ENCODE results near the gene ELMO2. TPM values are rescaled to one million over a fixed set of nuclear protein-coding genes. Genes with fewer than 3 reads are reported as not detected.

The ELMO2 gene
- total RNA-seq, 6 donors from 2014 or later: 36.4 to 103 (median 46.3) TPM

DNA sequence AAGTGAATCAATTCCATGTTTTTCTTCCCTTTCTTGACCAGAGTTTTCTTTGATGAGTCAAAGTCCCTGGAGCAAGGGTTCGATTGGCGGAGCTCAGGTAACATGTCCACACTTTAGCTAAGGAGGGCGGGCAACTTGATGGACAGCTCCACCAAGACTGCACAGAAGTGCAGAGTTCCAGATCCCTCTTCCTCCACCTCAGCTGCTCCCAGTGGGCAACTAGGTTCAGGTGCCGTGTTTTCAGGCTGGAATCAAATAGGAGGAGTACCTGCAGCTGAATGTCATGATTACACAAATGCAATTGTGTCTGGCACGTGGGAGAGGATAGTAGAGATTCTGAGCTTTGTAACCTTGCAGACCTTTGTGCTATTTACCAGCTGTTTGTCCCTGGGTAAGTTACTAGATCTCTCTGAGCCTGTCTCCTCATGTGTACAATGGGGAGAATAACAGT, 1.9 kb upstream of the ELMO2 start:
- Histone ChIP-seq H3K4me1 (peaks cover 23 to 41% (median 31%) of the 10 kb centered on the region in 4 donors), H3K27me3 (no peaks in the 10 kb centered on the region), H3K4me3 (no peak overlapping the region), H3K36me3 (no peaks in the 10 kb centered on the region), H3K27ac (no peak overlapping the region), H3K9me3 (no peaks in the 10 kb centered on the region)
- ATAC-seq (ENCODE audit: low FRiP score in 2 of 2) (no peak), DNase-seq (no peak)
- 84 to 86% methylated on average over 5 of the region's 5 CpGs for WGBS, 2 donors
- no peak for TF ChIP-seq EP300 (IDR thresholded peaks at IDR 0.05)
- no peak for TF ChIP-seq POLR2AphosphoS5 (IDR thresholded peaks at IDR 0.05)
- TF ChIP-seq POLR2A (IDR thresholded peaks at IDR 0.05): no peak
- TF ChIP-seq, protein P1, sequence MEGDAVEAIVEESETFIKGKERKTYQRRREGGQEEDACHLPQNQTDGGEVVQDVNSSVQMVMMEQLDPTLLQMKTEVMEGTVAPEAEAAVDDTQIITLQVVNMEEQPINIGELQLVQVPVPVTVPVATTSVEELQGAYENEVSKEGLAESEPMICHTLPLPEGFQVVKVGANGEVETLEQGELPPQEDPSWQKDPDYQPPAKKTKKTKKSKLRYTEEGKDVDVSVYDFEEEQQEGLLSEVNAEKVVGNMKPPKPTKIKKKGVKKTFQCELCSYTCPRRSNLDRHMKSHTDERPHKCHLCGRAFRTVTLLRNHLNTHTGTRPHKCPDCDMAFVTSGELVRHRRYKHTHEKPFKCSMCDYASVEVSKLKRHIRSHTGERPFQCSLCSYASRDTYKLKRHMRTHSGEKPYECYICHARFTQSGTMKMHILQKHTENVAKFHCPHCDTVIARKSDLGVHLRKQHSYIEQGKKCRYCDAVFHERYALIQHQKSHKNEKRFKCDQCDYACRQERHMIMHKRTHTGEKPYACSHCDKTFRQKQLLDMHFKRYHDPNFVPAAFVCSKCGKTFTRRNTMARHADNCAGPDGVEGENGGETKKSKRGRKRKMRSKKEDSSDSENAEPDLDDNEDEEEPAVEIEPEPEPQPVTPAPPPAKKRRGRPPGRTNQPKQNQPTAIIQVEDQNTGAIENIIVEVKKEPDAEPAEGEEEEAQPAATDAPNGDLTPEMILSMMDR (IDR thresholded peaks at IDR 0.05): no peak

DNA sequence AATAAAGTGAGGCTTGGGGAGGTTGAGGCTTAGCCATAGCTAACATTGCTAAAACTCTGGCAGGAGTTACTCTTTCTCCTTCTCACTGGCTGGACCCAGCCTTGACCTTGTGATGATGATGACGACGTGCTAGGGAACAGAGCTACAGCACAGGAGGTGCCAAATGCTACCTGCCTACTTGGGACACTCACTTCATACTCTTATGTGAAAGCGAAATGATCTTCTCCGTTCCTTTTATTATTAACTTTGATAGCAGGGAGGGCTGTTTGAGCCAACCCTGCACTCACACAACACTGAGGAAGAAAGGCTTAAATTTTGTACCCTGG, 1.2 kb upstream of the ELMO2 start:
- H3K36me3 ChIP-seq: no peaks in the 10 kb centered on the region
- no peak for ATAC-seq (ENCODE audit: low FRiP score in 2 of 2)
- no peaks in the 10 kb centered on the region for H3K9me3 ChIP-seq
- peaks cover 30 to 48% (median 38%) of the 10 kb centered on the region in 4 donors for H3K4me1 ChIP-seq
- DNase-seq: no peak
- no peak overlapping the region for H3K4me3 ChIP-seq
- no peak for TF ChIP-seq POLR2AphosphoS5 (IDR thresholded peaks at IDR 0.05)
- TF ChIP-seq, protein P1 (IDR thresholded peaks at IDR 0.05): no peak
- no peak for TF ChIP-seq EP300 (IDR thresholded peaks at IDR 0.05)
- no peak for TF ChIP-seq POLR2A (IDR thresholded peaks at IDR 0.05)
- H3K27me3 ChIP-seq: no peaks in the 10 kb centered on the region
- H3K27ac ChIP-seq: peak overlapping the region in 1 of 4 donors; percentile 97
- WGBS, 2 donors: 83 to 87% methylated on average over 4 of the region's 4 CpGs

DNA sequence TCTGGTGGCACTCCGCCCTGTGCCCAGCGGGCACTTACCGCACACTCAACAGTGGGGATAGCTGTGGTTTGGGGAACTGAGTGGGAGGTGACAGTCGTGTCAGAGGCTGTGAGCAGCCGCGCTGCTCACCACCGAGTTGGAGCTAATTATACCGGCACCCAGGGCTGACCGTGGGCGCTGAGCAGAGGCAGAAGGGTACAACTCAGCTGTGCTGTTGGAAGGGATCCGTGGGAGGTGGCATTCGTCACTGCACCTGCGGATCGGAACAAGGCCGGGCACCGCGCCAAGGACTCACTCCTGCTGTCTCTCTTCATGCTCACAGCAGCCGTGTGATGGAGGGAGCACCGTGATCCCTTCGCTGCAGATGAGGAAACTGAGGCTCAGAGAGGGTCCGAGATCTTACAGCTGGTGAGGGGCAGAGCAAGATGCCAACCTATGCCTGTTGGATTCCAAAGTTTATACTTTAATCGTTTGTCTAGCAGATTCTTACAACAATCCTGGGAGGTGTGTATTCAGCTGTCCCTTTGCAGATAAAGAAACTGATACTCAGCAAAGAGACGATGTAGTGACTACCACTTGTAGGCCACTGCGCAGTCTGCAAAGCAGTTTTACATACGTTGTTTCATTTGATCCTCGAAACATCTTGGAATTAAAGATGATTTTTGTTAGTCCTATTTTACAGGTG, 713 bp upstream of the ELMO2 start:
- peaks cover 35 to 53% (median 43%) of the 10 kb centered on the region in 4 donors for H3K4me1 ChIP-seq
- peak overlapping the region; percentile 26 to 85 (median 72) for H3K4me3 ChIP-seq
- TF ChIP-seq, protein P1 (IDR thresholded peaks at IDR 0.05): peak in 1 of 6 experiments; percentile 5
- no peak for TF ChIP-seq POLR2A (IDR thresholded peaks at IDR 0.05)
- peak; percentile 80 to 88 for DNase-seq
- H3K36me3 ChIP-seq: no peaks in the 10 kb centered on the region
- H3K27me3 ChIP-seq: no peaks in the 10 kb centered on the region
- H3K9me3 ChIP-seq: no peaks in the 10 kb centered on the region
- 15 to 19% methylated on average over 23 to 26 of the region's 26 CpGs for WGBS, 2 donors
- peak overlapping the region; percentile 90 to 97 (median 95) for H3K27ac ChIP-seq
- ATAC-seq (ENCODE audit: low FRiP score in 2 of 2): peak; percentile 58 to 75

DNA sequence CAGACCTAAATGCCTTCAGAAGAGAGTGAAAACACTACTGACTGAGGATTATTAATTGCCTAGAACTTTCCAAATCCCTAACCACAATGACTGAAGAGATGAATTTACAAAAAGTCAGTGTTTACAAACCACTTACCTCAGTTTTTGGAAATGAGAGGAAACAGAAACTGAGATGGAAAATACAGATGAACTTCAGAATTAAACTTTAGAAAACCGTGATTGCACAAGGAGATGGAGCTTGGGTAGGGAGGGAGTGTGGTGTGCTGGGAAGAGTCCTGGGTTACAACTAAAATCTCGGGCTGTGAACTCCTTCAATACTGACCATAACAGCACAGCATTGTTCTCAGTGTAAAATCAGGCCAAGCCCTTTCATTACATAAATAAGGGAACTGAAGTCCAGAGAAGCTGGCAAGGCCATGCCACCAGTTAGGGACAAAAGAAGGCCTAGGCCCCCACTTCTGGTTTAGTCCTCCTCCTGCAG, 4.0 kb downstream of the ELMO2 start:
- 19 to 21% methylated on average over 2 of the region's 2 CpGs for WGBS, 2 donors
- peaks cover 0 to 4% (median 0%) of the 10 kb centered on the region in 4 donors for H3K36me3 ChIP-seq

More for the DNA sequence above, 4.0 kb downstream of the ELMO2 start:
- no peaks in the 10 kb centered on the region for H3K27me3 ChIP-seq
- H3K4me3 ChIP-seq: no peak overlapping the region
- H3K4me1 ChIP-seq: peaks cover 74 to 84% (median 76%) of the 10 kb centered on the region in 4 donors
- ATAC-seq (ENCODE audit: low FRiP score in 2 of 2): no peak
- no peak for DNase-seq
- peak overlapping the region; percentile 83 to 96 (median 88) for H3K27ac ChIP-seq
- H3K9me3 ChIP-seq: no peaks in the 10 kb centered on the region
- TF ChIP-seq POLR2A (IDR thresholded peaks at IDR 0.05): no peak
- TF ChIP-seq, protein P1 (IDR thresholded peaks at IDR 0.05): no peak
- TF ChIP-seq POLR2AphosphoS5 (IDR thresholded peaks at IDR 0.05): peak in 1 of 2 donors; percentile 24
- peak in 1 of 4 donors; percentile 12 for TF ChIP-seq EP300 (IDR thresholded peaks at IDR 0.05)

Measured in upper lobe of left lung (tissue), 6 donors.